Measurements from ENCODE around the gene PECR.

Gene PECR

DNA sequence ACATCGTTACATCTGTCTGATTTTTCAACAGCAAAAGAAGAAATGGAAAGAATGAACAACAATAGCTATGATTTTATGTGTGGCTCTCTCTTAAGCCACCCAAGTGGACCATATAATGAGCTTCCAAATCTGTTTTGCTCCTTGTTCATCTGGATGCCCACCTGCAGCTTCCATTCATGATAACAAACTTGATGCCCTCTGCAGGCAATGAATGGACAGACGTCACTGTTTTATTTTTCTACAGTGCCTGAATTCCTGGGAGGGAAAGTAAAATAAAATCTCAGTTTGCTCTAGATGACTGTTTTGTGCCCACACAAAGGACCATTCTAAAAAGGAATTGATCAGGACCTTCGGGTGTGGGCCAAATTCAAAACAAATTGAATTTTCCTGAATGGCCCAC lies 73.2 kb downstream of the PECR start:
- H3K4me3 ChIP-seq (ENCODE audit: low read depth, low read length) = no peak overlapping the region
- no peaks in the 10 kb centered on the region for H3K27me3 ChIP-seq (ENCODE audit: insufficient read depth, low read depth, severe bottlenecking)
- TF ChIP-seq, protein P1, sequence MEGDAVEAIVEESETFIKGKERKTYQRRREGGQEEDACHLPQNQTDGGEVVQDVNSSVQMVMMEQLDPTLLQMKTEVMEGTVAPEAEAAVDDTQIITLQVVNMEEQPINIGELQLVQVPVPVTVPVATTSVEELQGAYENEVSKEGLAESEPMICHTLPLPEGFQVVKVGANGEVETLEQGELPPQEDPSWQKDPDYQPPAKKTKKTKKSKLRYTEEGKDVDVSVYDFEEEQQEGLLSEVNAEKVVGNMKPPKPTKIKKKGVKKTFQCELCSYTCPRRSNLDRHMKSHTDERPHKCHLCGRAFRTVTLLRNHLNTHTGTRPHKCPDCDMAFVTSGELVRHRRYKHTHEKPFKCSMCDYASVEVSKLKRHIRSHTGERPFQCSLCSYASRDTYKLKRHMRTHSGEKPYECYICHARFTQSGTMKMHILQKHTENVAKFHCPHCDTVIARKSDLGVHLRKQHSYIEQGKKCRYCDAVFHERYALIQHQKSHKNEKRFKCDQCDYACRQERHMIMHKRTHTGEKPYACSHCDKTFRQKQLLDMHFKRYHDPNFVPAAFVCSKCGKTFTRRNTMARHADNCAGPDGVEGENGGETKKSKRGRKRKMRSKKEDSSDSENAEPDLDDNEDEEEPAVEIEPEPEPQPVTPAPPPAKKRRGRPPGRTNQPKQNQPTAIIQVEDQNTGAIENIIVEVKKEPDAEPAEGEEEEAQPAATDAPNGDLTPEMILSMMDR (IDR thresholded peaks at IDR 0.05; ENCODE audit: low read depth, low read length) = no peak
- H3K36me3 ChIP-seq = peaks cover 9% of the 10 kb centered on the region; the same call in 1 of the 2 replicates
- DNase-seq = no peak
- no peak overlapping the region for H3K27ac ChIP-seq
- H3K9me3 ChIP-seq (ENCODE audit: severe bottlenecking) = no peaks in the 10 kb centered on the region

DNA sequence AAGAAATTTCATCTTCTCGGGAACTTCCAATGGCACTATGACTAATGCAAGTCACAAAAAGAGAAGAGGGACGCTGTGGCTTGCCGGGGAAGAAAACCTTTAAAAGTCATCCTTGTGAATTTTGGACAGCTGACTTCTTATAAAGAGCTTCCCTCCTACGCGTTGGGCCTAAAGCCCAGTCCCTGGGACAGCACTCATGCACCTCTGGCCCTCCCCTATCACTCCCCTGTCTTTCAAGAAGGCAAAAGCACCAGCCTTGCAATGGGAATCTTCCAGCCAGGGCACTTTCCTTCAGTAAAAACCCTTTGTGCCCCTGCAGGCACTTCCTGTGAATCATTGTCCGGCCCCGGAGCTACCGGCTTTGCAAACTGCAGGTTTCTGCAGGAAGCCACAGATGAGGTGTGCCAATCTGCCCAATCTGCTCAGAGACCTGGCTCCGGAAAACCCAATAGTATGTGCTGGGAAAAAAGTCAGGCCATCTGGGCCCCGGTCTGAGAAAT lies 75.4 kb downstream of the PECR start:
- peaks cover 7% of the 10 kb centered on the region; the same call in 1 of the 2 replicates for H3K36me3 ChIP-seq
- H3K4me3 ChIP-seq (ENCODE audit: low read depth, low read length) = no peak overlapping the region
- no peaks in the 10 kb centered on the region for H3K27me3 ChIP-seq (ENCODE audit: insufficient read depth, low read depth, severe bottlenecking)
- no peak for DNase-seq
- H3K27ac ChIP-seq = no peak overlapping the region
- TF ChIP-seq, protein P1 (IDR thresholded peaks at IDR 0.05; ENCODE audit: low read depth, low read length) = no peak
- no peaks in the 10 kb centered on the region for H3K9me3 ChIP-seq (ENCODE audit: severe bottlenecking)

DNA sequence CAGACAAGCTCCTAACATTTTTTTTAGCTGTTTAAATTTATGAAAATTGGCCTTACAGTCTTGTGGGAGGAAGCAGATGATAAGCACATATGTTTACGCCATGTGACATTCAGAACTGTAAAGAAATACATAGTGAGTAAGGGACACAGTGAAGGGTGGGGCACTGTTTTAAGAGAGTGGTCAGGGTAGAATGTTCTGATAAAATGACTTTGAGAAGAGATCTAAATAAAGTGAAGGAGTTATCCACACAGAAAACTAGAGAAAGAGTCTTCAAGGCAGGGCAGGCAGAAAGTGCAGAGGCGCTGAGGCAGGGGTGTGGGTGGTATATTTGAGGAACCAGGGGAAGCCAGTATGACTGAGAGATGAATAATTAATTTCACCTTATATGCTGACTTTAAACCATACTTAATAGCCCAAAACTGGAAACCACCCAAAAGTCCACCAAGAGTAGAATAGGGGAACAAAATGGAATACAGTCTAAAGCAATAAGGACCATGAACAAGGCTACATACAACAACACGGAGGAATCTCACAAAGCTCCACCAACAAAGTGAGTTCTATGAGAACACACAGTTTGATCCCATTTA lies 76.8 kb downstream of the PECR start:
- Histone ChIP-seq H3K4me3 (ENCODE audit: low read depth, low read length) (no peak overlapping the region), H3K27ac (no peak overlapping the region), H3K9me3 (ENCODE audit: severe bottlenecking) (no peaks in the 10 kb centered on the region), H3K27me3 (ENCODE audit: insufficient read depth, low read depth, severe bottlenecking) (no peaks in the 10 kb centered on the region), H3K36me3 (peaks cover 5% of the 10 kb centered on the region; the same call in 1 of the 2 replicates)
- TF ChIP-seq, protein P1 (IDR thresholded peaks at IDR 0.05; ENCODE audit: low read depth, low read length) = no peak
- no peak for DNase-seq

DNA sequence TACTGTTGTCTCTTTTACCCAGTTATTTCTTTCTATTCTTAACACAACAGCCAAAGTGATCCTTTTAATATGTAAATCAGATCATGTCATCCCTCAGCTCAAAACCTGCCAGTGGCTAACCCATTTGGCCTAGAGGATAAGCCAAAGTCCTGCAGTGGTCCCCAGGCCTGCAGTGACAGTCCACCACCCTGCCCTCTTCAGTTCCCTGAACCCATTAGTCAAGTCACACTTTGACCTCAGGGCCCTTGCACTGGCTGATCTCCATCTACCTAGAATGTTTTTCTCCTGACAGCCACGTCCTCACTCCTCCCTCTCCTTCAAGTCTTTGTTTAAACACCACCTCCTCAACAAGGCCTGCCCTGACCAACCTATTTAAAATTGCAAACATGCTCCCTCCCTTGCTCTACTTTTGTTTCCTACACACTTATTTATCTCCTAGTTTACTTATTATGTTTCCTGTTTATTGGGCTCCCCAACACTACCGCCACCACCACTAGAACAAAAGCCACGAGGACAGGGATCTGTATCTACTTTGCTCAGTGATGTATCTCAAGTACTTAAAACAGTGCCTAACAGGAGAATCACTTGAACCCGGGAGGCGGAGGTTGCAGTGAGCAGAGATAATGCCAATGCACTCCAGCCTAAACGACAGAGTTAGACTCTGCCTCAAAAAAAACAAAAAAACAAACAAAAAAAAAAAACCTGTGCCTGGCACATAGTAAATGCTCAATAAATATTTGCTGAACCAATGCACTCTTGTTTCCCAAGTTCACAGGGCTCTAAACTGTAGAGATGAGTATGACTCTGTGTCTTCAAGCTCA lies 77.5 kb downstream of the PECR start:
- DNase-seq = no peak
- peaks cover 5% of the 10 kb centered on the region; the same call in 1 of the 2 replicates for H3K36me3 ChIP-seq
- H3K9me3 ChIP-seq (ENCODE audit: severe bottlenecking) = no peaks in the 10 kb centered on the region
- H3K27me3 ChIP-seq (ENCODE audit: insufficient read depth, low read depth, severe bottlenecking) = no peaks in the 10 kb centered on the region
- H3K4me3 ChIP-seq (ENCODE audit: low read depth, low read length) = no peak overlapping the region
- TF ChIP-seq, protein P1 (IDR thresholded peaks at IDR 0.05; ENCODE audit: low read depth, low read length) = no peak
- no peak overlapping the region for H3K27ac ChIP-seq

DNA sequence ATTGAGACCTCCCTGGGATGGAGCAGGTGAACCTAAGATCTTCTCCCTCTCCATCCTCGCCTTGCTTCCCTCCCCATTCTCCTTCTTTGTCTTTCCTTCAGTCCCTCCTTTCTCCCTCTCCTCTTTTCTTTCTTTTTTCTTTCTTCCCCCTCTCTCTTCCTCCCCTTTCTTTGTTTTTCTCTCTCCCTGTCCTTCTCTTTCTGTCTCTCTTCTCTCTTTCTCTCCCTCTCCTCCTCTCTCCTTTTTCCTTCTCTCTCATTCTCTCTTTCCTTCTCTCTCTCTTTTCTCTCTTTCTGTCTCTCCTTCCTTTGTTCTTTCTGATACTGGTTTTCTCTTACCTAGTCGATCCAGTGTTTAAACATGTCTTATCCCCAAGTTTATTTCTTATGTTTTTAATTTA lies 78.9 kb downstream of the PECR start:
- TF ChIP-seq, protein P1 (IDR thresholded peaks at IDR 0.05; ENCODE audit: low read depth, low read length) = no peak
- Histone ChIP-seq H3K4me3 (ENCODE audit: low read depth, low read length) (no peak overlapping the region), H3K27me3 (ENCODE audit: insufficient read depth, low read depth, severe bottlenecking) (no peaks in the 10 kb centered on the region), H3K36me3 (peaks cover 10% of the 10 kb centered on the region), H3K9me3 (ENCODE audit: severe bottlenecking) (no peaks in the 10 kb centered on the region), H3K27ac (no peak overlapping the region)
- no peak for DNase-seq

Data from WERI-Rb-1 (cell line).